DMS 273 (cell line): Measurements from ENCODE around the gene C2CD2.
A peak's percentile ranks its signal among the peaks of the same experiment; 100 is the strongest.
"Not testable (repeated sequence)": the region's sequence is repeated elsewhere in the genome, so short reads cannot be mapped to it uniquely, and the experiment has no call there.

Source experiments
- DNase-seq: peaks from one replicate; lab custom pipeline; 2025; ENCODE audit not compliant: unreplicated experiment; lab: John Stamatoyannopoulos, UW

The C2CD2 gene

DNA sequence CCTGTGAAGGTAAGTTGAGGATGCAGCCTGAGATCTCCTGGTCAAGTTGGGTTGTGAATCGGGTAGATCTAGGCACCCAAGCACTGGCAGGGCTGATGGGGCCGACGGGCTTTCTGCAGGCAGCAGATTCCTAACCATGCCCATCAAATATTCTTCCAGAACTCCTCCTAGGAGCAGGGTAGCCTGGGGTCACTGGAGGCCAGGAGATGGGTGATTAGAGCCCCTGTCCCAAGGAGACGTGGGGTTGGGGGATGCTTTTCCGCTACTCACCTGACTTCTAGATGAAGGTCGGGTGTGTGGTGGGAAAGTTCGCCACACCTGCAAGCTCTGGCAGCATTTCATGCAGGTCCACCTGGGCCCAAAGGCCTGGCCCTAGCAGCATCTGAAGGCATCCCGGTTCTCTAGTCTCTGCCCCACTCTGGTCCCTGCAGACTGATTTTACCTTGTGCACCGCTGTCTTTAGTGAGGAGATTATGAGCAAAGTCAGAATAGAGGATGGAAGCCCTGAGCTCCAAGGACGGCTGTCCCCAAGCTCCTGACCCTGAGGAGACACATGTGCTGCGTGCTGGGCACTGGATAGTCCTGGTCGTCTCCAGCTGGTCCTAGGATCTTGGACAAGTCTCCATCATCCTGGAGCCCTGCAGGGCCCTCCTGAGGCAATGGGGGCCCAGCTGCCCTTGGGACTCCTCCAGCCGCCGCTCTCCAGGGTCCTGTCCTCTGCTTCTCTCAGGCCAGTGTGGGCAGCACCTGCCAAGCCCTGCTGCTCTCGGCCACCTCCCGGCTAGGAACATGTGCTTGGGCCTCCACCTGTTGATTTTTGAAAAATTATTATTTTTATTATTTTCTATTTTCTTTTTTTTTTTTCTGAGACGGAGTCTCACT is 21.8 kb upstream of the C2CD2 start:
- DNase-seq = no peak

DNA sequence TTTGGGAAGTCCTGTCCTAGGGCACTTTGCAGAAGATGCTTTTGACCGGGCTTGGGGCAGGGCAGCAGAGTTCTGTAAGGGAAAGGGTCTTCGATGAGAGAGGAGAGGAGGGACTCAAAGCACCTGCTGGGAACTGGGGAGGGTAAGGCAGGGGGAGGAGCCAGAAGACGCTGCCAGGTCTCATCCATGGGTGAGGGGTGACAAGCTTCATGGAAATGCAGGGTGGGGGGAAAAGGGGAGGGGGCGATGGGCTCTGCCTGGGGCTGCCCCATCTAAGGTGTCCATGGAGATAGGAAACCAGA is 20.9 kb upstream of the C2CD2 start:
- DNase-seq = no peak

DNA sequence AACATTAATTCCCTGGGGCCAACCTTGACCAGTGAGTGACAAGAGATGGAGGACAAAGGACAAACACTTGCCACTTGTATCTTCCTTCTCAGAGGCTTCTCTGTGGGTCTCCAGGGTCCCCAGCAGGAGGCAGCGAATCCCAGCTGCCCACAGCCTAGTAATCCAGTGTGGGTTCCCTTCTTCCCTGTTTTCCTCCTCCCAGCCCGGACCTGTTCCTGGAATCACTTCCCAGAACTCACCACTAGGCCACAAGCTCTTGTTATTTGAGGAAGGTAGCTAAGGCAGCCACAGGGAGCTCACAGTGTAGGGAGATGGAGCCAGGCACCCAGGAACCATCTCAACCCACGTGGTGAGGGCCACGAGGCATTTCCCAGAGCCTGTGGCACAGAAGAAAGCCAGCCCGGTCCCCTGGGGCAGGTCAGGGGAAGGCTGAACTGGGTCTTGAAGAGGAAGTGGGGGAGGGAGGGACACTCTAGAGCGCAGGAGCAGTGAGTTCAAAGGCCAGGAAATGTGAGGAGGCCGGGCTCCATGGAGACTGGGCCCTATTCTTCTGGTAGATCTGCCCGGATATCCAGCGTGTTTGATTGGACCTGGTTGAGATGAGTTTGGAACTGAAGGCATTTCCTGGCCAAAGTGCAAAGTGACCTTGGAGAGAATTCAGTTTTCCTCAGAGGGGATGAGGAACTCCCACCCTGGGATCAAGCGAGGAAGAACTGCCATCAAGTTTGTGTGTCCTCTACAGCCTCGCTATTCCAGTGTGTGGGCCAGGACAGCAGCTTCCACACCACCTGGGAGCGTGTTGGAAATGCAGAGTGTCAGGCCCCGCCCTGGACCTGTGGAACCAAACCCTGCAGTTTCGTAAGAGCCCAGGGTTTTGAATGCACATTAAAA is 20.3 kb upstream of the C2CD2 start:
- peak; percentile 50 for DNase-seq

DNA sequence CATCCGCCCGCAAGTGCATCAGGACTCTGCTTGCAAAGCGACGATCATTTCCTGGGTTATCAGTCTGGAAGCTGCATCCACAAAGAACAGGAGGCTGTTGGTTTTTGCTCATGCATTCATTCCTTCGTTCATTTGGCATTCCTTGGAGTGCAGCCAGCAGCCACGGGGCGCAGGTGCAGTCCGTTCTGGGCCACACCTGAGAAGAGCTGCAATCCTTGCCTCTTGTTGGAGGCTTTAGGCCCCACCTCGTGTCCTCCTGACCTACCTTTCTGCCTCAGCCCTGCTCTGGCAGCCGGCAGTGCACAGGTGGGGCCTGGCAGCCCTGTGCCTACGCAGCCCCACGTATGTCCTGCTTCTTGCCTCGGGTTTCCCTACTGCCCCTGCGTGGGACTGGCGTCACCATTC is 19.6 kb upstream of the C2CD2 start:
- no peak for DNase-seq

DNA sequence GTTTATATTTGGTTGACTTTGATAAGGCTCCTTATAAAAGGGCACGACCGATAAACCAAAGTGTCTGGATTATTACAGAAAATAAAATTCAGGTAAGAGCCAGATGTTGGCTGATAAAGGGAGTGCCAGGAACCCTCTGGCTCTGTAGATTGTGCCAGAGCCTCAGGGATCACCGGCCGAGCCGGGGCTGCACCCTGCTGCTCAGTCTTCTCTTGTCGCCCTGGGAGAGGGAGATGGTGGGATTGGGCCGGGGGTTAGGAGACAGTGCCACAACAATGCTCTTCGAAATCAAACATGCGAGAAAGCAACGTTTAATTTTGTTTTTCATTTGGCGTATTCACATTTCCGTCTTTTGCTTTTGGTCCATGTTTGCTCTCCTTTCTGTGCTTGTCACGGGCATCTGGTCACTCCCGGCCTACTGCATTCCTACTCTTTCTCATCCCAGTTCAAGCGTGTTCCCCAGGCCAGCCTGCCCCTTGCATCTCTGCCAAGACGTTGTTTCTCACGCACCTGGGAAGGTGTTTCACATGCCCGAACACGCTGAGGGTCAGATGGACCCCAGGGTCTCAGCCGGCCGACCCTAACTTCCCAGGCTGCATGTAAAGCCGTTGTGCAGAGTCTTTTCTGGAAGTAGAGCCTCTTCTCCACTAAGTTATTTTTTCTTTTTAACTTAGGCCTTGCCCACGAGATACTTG is 18.8 kb upstream of the C2CD2 start:
- no peak for DNase-seq

DNA sequence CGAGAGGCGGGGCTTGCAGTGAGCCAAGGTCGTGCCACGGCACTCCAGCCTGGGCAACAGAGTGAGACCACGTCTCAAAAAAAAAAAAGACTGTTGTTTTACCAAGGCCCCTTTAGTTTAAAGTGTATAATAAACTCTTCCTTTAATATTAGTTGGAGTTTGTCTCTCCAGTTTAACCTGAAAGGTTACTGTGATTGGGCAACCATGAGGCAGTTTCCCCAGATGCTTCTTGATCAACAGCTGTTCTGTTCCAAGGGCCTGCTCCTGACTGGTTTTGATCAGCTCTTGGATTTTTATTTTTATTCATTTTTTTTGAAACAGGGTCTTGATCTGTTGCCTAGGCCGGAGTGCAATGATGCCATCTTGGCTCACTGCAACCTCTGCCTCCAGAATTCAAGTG is 18.1 kb upstream of the C2CD2 start:
- DNase-seq = no peak

DNA sequence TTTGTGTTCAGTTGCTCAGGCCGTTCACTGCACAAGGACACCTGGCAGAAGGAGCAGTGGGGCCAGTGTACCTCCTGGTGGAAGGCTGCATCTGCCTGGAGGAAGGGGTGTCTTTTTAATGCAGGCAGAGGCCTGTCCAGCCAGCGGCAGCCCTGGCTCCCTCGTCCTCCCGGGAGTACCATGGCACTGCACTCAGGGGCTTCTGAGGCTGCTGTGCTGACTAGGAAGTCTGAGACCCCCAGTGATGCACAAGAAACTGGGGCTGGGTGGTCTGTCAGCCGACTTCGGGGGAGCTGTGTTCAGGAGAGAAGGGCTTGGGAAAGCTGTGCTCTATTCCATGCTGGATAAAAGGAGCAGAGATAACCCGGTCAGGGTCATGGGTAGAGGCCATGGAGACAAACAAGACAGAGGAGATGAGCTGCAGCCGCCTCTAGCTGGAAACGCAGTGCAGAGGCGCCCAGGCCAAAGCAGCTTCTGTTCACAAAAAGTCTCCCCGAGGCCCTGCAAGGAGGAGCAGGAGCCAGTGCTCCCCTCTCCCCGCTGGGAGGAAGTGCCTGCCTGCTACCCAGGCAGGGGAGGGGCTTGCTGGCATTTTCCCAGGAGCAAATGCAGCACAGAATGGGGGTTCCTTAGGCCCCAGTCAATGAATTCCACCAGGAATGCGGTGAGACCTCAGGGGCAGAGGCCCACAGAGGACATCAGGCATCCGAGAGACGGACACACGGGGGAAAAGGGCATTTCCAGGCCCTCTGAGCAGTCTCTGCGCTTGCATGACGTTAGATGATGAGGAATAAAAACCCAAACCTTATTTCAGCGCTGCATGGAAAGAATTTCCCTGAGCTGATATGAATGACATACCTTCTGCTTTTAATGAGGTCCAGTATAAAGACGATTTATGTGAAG is 17.2 kb upstream of the C2CD2 start:
- DNase-seq = no peak

DNA sequence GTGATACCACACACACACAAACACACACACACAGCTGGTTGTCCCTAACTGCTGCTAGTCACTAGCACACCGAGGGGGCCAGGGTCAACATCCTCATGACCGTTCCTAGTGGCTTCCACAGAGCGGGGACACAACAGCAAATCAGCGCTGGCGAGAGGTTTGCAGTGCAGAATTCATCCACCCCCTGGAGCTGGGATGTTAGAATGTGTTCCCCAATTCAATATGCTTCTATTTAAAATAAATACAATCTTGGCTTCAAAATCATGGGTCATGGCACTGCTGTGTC is 16.2 kb upstream of the C2CD2 start:
- DNase-seq = no peak

DNA sequence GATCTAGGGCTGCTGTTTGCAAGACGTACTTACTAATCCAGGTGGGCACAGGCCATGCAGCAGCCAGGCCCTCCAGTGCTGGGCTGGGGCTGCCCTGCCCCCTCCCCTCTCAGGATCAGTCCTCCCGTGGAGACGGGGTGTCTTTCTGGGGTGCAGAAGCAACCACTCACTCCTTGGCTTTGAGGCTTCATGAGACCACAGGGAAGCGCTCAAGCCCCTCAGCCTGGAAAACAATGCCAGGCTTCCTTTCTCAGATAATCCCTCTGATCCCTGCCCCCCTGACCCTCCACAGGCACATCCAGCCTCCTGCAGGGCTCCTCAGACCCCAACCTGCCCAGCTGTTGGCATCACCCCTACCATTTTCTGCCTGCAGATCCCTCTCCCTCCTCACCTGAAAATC is 13.9 kb upstream of the C2CD2 start:
- no peak for DNase-seq

DNA sequence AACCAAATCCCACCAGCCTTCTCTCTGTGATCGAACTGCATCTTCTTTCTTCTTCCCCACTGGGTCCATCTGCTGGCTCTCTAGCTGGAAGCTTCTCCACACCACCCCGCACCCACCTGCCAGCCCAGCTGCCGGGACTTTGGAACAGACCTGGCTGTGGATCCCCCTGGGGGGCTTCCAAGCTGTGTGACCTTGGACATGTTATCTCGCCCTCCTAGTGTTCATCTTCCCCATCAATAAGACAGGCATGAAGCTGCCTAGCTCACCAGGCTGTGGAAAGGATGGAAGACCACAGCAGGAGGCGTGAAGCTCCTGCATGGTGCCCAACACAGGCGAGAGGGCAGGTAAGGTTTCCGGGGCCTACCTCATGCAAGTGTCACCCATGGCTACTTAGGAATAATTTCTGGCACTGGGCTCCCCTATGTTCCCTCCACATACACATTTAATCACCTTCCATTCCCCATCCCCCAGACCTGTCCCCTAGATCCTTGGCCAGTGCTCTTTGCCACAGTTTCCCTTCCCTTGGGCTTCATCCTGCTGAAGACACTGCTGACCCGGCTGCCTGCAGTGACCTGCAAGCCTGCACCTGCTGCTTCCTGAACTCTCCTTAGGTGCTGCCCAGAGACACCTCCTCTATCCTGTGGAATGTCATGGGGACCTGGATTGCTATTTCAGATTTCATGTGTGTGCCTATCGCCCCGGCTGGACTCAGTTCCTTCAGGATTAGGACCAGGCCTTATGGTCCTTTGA is 13.2 kb upstream of the C2CD2 start:
- peak; percentile 44 for DNase-seq

DNA sequence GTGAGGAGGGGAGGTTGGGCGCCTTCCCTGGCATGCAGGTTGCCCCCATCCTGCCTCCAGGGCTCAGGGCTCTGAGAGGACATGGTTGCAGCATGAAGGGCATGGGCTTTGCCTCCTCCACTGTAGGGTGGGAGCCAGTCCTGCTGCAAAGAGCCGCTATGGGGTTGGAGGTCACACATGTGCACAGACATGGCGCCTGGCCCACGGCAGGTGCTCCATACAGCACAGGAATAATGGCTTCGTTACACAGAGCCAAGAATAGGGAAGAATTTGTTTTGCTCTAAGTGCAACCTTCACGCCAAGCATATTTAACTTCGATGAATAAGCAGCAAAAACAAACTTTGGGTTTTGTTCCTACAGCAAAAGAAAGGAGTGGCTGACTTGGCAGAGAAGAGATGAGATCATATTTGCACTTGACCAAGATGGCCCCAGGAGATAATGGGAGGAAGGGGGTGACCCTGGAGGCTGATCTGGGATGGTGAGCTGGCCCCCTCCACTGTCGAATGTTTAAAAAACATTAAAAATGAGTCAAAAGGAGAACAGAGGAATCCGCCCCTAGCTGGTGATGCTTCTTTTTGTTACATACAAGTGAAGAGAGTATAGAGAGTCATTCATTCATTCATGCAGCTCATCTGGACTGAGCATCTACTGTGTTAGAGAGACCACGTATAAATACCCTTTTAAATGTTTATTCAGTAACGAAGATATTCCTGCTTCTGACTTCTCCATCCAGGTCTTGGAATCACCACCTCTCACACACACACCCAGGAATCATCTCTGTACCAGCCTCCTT is 12.4 kb upstream of the C2CD2 start:
- DNase-seq = no peak

DNA sequence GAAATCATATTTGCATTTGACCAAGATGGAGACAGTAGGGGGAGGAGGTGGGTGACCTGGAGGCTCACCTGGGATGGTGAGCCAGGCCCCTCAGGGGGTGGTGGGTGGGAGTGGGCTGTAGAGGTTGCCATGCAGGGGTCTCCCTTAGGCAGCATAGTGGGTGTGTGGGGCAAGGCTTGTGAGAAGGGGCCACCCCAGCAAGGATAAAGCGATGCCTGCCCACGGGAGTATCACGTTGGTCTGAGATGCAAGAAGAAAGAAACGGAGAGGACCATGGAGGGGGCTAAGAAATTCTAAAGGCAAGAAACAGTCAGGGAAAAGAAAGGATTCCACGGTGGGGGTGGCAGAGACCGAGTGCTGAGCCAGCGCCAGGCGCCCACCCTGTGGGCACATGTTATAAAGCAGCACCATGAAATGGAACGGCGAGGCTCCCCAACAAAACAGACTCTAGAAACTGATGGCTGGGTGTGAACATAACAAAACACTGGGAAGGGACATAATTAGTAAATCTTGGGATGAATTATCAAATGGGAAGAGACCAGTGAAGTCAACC is 11.7 kb upstream of the C2CD2 start:
- DNase-seq = no peak

DNA sequence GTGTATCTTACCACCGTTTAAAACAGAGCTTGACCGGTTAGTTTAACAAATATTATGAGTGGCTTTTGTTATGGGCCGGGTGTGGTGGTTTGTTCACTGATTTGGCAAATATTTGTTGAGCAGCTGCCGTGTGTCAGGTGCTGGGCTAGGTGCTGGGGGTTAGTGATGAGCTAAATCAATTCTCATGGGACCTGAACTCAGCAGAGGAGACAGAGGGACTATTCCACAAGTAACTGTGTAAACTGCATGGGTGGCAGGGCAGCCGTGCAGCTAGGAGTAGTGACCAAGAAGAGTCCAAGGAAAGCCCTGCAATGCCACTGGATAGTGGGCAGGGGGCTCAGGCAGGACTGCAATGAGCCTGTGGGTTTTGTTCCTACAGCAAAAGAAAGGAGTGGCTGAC is 11.2 kb upstream of the C2CD2 start:
- DNase-seq = no peak

DNA sequence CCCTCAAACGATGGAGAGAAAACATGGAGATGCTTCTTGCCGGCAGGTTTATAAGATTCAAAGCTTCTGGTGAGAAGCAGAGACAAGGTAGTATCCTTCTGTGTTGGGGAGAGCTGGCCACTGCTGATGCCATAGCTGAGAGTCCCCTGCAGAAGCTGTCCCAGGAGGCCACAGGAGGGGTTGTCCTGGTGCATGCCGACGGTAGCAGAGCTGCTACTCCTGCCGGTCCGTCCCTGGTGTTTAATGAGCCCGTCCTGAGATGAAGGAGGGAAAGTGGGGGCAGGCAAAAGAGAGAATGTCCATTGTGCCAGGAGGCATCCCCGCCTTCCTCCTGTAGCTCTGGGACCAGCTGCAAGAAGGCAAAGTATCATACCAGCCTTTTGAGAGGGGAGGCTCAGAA is 10.4 kb upstream of the C2CD2 start:
- no peak for DNase-seq

DNA sequence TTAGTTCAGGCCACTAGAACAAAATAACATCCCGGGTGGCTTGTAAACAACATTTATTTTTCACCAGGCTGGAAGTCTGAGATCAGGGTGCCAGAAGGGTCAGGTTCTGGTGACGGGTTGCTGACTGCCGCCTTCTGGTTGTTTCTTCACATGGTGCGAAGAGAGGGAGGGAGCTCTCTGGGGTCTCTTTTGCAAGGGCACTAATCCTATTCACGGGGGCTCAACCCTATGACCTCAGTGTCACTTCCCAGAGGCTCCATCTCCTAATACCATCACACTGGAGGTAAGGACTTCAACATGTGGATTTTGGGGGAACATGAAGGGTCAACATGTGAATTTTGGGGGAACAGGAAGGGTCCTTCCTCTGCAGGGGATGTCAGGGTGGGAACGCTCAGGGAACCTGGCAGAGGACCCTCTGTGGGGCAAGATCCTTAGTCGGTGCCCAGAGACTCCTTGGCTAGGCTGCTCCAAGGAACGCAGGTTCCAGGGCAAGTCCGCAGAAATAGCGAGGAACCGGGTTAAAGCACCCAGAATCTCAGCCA is 8.7 kb upstream of the C2CD2 start:
- DNase-seq = no peak

DNA sequence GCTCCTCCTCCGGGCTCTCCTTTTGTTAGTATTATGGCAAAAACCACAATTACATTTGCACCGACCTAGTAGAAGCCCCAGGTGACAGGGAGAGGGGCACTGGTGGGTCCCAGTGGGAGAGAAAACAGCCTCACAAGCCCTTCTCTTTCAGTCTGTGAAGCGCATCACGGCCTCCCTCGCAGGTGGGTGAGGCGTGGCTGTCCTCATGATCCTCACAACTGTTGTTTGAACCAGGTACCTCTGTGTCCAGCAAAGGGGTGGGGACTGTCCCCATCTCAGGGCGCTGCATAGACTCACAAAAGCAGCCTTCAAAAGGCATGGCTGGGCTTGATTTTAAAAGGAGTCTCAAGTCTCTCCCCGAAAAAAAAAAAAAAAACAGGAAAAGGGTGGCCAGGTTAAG is 7.9 kb upstream of the C2CD2 start:
- DNase-seq = no peak

DNA sequence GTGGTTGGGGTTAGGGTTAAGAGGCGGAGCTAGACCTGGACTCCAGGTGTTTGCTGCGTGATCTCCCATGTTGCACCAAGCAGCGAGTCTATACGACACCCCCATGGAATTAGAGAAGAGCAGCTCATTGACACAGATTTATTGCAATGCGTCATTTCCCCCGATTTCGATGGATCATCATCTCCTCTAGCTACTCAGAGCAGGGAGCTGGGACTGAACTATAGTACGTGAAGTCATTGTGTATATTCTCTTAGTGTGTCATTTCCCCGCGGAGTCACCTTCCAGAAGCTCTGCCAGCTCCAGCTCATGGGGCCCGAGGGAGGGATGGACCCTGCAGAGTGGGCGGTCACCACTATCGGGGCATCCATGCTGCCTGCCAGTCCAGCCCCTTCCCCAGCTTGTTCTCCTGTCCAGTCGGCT is 7.5 kb upstream of the C2CD2 start:
- DNase-seq = no peak

DNA sequence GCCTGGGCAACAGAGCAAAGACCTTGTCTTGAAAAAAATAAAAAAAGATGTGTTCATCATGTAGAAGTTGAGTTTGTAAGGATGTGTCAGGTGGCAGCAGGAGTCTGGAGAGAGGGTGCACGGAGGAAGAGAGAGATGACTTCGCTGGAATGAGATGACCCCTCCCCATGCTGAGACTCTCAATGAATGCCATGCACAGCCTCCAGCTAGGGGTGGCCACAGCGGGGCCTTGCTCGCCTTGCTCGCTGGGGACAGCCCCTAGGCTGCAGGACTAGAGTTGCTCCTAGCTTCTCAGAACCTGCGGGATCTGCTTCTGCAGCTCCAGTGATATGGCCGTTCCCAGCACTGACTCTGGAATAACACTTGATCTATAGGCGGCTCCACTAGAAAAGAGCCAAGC is 6.6 kb upstream of the C2CD2 start:
- no peak for DNase-seq

DNA sequence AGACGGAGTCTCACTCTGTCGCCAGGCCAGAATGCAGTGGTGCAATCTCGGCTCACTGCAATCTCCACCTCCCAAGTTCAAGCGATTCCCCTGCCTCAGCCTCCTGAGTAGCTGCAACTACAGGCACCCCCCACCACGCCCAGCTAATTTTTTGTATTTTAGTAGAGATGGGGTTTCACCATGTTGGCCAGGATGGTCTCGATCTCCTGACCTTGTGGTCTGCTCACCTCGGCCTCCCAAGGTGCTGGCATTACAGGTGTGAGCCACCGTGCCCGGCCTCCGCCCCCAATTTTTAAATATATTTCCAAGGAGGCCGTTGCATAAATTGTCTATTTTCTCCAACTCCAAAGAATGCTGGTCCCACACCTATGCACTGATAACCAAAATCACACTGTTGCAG is 5.9 kb upstream of the C2CD2 start:
- DNase-seq = not testable (repeated sequence)
